Measurements from ENCODE around the gene WNT2B.

WNT2B gene

DNA sequence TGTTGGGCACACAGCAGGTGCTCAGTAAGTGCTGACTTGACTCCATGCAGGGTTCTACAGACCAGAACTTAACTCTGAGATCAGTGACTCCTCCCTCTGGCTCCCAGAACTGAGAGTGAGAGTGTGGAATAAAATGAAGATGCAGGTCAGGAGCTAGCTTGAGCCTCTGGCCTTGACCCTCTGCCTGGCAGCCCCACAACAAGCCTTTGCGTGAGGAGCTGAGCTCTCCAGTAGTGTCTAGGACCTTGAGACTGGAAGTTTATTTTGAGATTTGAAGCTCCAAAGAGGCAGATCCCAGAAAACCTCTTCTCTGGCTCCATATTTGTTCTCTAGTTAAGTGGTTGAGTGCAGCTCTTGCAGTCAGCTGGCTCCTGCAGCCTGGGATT is 3.4 kb upstream of the WNT2B start:
- DNase-seq: no peak

DNA sequence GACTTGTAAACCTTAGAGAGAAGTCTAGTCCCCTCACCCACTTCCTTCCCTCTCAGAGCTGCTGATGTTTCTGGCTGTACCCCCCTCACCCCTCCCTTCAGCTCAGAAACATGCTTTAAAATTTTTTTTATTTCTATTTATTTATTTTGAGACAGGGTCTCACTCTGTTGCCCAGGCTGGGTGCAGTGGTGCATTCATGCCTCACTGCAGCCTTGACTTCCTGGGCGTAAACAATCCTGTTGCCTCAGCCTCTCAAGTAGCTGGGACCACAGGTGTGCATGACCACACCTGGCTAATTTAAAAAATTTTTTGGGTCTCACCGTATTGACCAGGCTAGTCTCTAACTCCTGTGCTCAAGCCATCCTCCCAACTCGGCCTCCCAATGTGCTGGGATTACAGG is 2.9 kb upstream of the WNT2B start:
- DNase-seq: no peak

DNA sequence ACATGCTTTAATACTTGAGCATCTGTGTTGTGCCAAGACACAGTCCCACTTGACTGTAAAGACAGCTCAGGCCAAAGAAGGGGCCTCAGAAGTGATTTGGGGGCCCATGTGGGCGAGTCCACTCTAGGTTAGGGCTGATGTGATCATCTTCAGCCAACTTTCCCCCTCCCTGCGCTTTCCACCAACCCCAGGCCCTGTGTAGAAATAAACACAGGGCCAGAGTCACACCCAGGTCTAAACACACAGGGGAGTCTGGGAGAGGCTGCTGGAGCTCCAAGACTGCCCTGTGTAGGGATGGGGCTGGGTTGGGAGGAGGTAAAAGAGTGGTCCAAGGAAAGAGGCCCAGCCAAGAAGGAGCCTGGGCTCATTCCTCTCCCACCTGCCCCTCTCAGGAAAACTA is 2.5 kb upstream of the WNT2B start:
- DNase-seq: no peak

DNA sequence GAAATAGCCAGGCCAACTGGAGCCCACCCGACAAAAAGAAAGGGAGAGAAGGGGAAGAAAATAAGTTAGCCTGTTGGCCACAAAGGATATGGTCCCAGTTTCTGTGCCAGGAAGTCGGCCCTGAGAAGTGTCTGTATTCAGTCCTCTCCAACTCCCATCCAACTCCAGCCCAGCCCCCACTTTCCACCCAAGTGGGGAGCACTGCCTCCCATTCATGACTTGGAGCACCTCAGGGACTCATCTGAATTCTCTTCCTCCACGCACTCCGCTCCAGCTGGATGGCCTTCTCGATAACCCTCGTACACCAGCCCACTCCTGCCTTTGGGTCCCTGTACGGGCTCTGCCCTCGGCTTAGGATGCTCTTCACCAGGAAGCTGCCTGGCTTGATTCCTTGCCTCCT is 2.0 kb upstream of the WNT2B start:
- no peak for DNase-seq

DNA sequence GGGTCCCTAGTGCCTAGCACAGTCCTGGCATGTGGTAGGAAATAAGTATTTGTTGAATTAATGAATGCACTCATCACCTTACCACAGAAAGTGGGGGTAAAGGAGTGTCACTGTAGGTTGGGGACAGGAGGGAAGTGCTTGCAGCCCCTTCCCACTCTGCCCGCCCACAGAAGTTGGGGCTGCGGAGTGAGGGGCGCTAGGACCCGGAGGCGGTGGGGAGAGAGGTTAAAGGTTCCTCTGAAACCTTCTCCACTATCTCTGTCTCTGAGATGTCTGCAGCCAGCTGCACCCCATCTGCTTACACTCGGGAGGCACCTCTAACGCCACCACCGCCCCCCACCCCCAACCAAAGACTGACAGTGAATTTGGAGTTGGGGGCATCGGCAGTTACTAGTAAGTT is 1.4 kb upstream of the WNT2B start:
- DNase-seq: no peak

DNA sequence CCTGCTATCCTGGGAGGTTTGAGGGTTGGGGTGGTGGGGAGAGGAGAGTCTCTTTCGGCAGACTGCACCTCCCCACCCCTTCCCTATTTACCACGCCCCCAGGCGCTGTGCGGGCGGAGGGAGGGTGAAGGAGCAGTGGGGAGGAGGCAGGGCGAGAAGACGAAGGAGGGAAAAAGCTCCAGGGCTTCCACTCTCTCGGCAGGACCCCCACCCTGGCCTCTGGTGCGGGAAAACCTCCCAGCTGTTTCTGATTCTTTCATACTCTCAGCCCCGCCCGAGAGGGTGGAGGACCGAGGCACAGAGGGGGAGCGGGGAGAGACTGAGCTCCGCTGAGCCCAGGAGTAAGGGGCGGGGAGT is 866 bp upstream of the WNT2B start:
- DNase-seq: no peak

DNA sequence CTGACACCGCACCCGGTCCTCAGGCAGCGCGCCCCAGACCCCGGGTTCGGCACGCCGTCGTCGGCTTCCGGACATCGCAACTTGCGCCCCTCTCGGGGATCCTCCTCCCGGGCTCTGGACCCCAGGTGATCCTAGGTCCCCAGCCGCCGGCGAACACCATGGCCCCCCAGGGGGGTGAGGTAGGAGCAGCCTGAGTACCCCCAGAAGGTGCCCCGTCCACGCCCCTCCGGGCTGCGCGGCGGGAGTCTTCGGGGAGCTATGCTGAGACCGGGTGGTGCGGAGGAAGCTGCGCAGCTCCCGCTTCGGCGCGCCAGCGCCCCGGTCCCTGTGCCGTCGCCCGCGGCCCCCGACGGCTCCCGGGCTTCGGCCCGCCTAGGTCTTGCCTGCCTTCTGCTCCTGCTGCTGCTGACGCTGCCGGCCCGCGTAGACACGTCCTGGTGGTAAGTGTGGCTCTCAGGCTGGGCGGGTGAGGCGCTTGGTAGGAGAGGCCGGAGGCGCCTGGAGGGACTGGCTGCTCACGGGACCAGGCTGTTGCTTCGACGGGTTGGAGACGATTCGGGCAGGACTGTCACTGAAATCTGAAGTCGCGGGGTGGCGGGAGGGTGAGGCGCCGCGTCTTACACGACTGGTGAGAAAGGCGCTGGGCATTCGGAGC is 367 bp downstream of the WNT2B start:
- no peak for DNase-seq

DNA sequence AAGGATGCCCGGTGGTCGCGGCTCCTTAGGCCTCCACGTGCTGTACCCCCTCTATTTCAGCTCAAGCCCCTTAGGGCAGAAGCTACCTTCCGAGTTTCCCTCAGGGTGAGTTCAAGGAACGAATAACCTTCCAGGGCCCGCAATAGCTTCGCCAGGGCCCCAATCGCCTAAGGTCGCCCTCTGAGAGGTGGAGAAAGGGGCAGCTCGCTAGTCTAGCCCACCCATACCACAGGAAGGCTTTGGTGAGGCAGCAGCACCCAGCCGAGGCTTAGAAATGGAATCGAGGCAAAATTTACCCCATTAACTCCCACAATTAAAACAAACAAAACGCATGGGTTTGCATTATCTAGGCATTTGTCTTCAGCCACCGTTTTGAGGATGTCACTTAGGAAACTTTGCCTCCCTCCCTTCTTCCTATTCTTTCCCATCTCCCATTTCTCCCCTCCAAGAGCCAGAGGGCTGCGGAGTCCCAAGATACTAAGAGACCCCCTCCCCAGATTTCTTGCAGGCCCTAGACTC is 954 bp downstream of the WNT2B start:
- no peak for DNase-seq

DNA sequence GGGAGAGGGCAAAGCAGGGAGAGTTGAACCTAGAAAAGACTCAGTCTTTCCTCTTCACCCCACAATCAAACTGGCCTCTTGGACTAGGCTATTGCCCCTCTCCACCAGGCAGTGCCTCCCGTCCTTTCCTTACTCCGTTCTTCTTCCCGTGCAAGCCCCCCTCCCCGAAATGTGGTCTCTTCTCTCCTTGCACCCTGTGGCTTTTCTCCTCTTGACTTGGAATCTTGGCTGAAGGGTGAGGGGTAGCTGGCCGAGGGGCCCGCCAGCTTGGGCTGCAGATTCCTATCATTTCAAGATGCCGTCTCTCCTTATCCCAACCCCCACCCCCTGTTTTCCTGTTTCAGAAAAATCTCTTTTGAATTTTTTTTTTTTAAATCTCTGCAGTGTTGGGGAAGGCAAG is 1.6 kb downstream of the WNT2B start:
- DNase-seq: no peak

DNA sequence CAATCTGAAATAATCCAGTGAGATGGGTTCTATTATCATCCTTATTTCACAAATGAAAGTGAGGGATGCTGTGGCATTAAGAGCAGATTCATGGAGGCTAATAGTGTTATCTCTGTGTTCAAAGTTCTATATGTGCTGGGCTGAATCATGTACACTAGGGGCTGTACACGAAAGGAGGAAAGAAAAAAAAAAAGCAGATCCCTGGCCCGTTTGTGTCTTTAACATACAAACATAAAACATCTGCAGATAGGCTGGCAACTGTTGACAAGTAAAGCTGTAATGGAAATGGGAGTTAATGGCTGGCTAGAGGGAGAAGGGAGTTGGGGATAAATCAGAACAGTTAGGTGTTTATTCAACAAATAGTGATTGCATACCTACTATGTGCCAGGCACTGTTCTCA is 3.1 kb downstream of the WNT2B start:
- DNase-seq: no peak

DNA sequence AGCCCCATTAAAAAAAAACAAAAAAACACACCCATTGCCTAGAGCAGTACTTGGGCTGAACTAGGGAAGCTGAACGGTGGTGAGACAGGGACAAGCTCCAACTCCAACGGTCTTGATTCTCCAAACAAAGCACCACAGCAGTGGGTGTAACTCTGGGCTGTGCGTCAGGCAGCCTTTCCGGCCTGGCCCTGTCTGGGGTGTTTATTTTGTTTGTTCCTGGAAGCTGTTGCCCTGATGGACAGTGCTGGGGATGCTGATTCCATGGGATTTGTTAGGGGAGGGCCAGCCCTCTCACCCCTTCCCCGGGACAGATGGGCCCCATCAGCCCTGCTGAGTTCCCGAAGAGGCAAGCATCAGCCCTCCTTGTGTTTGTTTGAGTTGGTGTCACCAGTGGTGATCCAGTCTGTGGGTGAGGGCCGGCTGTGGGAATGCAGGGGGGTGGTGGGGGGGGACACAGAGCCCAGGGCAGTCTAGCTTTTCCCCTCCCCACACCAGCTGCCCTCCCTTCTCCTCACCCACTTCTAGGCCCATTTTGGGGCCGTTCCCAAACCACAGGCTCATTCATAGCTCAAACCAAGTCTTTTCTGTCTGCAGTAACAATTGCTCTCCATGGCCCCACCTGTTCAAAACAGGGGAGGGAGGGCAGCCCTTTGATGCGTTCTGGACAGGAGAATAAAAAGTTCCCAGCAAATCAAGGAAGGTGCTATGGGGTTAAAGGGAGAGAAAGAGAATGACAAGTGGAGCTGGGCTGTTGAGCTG is 4.5 kb downstream of the WNT2B start:
- DNase-seq: no peak

DNA sequence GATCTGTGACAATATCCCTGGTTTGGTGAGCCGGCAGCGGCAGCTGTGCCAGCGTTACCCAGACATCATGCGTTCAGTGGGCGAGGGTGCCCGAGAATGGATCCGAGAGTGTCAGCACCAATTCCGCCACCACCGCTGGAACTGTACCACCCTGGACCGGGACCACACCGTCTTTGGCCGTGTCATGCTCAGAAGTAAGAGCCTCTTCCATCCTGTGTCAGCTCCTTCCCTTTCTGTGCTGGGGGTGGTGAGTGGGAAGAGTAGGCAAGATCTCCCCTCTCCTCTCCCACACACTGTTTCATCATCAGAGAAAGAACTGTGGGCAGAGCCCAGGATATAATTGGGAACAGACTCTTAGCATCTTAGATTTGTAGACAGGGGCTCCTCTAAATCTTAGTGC is 6.1 kb downstream of the WNT2B start:
- no peak for DNase-seq

DNA sequence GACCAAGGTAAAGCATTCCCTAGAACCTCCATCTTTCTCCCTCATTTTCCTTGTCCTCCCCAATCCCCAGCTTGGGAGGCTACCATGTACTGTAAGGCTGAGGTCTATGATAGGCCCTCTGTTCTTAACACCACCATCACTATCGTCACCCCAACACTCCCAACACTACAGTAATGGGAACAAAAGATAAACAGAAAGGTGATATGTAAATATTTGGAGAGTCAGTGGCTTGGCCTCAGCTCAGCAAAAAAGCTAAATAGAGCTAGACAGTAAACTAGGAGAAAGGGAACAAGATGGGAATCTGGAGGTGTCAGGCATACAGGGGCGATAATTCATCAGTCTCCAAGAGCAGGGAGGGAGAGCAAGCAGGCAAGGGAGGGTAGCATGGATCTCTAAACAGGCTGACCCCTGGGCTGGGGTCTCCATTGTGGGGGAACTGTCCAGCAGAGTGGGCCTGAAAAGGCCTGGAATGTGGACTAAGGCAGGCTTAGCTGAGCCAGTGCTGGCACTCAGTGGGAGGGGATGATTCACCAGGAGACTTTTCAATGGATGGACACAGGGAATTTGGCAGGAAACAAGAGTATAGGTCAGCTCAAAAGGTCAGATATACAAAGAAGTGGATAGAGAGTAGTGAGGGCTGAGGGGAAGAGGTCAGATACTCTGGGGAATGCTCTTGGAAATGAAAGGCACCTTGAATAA is 6.7 kb downstream of the WNT2B start:
- DNase-seq: no peak

DNA sequence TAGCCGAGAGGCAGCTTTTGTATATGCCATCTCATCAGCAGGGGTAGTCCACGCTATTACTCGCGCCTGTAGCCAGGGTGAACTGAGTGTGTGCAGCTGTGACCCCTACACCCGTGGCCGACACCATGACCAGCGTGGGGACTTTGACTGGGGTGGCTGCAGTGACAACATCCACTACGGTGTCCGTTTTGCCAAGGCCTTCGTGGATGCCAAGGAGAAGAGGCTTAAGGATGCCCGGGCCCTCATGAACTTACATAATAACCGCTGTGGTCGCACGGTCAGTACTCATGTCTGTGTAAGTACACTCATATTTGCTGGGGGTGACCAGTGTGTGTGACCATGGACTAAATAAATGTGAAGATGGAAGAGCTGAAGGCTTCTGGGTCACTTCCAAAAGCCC is 7.4 kb downstream of the WNT2B start:
- DNase-seq: no peak

DNA sequence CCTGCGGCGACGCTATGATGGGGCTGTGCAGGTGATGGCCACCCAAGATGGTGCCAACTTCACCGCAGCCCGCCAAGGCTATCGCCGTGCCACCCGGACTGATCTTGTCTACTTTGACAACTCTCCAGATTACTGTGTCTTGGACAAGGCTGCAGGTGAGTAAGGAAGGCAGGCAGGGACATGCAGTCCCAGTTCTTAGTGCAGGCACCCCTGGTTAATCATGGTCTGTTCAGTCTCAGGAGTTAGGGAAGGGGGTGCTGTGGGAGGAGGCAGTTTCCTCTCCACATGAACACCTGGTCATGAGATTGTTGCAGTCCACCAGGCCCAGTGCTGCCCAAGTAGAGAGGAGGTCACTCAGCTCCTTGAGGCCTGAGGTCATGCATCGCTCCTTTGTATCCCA is 8.5 kb downstream of the WNT2B start:
- no peak for DNase-seq

DNA sequence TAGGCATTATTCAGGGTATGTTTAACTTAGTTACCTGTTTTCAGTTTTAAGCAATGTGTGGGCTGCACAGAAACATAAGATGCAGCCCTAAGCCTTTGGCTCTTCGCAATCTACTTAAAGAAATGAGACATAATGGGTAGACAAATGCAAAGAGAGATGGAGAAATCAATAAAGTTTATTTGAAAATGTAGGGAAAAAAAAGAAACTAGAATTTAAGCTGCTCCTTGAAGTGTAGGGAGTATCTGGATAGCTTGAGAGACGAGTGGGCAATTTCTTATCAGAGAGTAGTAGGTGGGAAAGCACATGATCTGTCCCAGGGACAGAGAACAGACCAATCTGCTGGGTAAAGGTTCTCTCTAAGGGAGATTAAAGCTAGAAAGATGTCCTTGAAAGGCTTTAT is 8.9 kb downstream of the WNT2B start:
- DNase-seq: no peak

DNA sequence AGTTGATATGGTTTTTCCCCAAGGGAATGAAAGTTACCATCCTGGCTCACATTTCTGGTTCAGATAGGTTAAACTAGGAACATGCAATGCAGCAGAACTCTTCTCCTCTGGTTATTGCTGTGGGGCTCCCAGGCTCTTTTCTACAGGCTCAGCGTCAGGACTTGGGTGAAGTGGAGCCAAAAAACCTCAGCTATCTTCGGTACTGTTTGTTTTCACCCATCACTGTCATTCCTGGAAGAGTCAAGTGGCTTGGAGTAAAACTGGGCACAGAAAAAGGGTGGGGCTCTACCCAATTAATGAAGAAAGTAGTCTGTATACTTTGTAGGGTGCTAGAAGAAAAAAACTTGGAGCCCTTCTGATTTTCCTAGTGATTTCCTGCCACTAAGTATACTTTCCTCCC is 9.4 kb downstream of the WNT2B start:
- DNase-seq: no peak

DNA sequence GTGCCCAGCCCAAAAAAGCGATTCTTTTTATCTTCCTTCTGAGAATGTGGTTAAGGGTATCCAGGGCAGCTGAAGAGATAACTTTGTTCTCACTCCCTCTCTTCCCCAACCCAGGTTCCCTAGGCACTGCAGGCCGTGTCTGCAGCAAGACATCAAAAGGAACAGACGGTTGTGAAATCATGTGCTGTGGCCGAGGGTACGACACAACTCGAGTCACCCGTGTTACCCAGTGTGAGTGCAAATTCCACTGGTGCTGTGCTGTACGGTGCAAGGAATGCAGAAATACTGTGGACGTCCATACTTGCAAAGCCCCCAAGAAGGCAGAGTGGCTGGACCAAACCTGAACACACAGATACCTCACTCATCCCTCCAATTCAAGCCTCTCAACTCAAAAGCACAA is 11.4 kb downstream of the WNT2B start:
- no peak for DNase-seq

DNA sequence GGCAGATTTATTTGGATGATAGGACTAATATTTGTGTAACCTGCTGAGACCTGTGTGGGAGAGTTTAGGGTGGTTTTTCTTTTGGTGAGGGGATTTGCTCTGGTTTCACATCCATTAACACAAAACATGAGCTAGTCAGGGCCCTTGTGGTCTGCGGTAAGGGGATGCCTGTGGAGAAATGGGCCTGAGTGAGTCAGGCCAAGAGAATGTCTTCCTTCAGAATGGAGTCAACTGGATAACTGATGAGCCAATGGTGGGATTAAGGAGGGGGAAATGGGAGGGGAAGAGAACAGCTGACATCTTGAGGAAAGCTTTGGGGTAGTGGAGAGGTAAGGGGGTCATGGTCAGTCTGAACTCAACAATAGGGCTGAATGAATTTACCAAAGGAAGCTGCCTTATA is 13.9 kb downstream of the WNT2B start:
- DNase-seq: no peak

DNA sequence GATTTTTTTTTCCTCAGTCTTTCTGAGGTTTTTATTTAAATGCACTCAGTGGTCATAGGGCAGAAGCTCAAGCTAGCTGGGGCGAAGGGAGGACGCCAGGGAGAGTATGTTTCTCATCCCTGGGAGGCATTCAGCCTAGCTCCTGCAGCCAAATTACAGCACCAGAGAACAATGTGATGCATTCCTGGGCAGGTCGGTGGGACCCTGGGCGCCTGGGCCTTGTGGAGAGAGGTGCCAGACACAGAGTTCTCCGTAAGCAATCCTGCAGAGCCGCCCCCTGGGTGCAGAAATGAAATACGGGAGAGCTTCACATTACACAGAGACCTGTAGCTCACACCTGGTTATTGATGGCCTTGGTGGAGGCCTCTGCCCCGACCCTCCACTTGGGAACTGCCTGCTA is 15.5 kb downstream of the WNT2B start:
- no peak for DNase-seq

DNA sequence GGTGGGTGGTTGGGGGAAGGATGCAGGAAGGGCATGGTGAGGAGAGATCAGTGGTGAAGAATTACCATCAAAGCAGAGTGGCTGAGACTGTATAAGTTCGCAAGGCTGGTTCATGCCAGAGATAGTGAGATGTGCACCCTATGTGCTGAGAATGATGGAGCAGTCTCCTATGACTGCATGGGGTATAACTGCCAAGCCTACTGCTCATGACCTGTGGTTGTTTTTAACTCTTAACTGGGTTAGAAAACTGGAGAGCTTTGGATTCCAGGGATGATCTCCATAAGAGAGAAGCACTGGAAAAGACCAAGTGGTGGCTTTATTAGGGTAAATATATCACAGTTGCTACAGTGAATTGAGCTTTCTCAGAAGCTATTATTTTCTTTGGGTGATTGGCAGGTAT is 16.2 kb downstream of the WNT2B start:
- DNase-seq: no peak

DNA sequence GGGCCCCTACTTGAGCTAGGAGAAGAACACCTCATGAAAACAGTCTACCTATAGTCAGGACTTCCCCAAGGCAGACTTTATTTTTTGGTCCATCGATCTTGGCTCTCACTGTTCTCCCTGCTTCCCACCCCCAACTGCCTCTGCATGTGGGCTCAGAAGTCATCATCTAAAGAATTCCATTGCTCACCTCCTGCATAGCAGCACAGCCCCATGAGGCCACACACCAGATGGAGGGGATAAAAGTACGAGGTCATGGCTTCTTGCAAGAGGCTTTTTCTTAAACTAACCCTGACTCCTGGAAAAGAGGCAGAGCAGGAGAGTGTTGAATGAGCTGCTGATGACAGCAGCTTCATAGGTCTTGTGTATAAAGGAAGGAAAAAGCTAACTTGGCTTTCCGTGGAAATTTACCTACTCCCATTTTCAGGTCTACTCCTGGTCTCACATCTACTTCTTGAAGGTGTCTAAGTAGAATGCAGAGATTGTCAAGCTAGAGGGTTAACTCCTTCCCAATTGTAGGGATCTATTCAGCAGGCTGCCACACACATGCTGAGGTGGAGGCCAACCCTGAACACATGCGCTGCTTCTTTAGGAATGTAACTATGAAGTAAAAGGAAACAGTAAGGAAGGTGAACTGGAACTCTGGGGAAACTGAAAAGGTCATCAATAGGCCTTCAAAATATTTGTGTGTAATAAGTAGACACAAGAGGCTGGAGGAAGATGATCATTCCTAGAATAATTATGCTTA is 18.7 kb downstream of the WNT2B start:
- no peak for DNase-seq

DNA sequence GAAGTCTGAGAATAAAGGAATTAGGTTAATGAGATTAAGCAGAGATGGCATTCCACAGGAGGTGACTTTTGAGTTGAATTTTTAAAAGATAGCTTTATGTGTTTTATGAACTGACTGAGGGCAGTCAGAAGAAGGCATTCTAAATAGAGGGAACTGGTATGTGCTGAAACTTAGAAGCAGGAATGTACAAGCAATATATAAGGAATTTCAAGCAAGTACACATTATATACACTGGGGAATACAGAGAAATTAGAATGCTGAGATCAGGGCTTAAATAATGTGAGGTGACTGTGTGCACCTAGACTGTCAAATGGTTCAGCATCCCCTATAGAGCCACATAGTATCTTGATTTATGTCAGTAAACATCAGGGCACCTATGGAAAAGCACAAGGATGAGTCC is 19.3 kb downstream of the WNT2B start:
- DNase-seq: no peak

DNA sequence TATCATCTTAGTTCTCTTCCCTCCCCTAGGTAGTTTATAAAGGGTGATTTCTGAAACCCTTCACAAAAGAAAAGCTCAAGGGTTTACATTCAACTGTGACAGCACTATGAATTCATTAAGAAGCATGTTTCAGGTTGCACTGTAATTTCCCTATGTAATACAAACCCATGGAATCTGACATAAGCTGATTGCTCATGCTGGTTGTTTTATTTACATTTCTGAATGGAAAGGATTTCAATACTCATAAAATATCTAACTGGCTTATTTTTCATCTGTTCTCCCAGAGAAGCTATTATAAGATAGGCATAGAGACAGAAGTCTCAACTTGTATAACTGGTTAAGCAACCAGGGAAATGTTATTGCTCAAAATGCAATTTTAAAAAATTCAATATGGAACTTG is 20.5 kb downstream of the WNT2B start:
- no peak for DNase-seq

Measured in NCI-H1930 (cell line).